SK-N-SH (cell line): Measurements from ENCODE around the gene TBX4. TPM values are rescaled to one million over a fixed set of nuclear protein-coding genes. Genes with fewer than 3 reads are reported as not detected.

Experiments
- CTCF ChIA-PET: fragments of 300-600, 350-600 bp; formaldehyde crosslinking; extraction: SDS; loops from one replicate; lab custom pipeline; 2021; lab: Yijun Ruan, JAX
- POLR2A ChIA-PET: fragments of 350-600 bp; sonication (Branson Sonifier 250); formaldehyde crosslinking; extraction: SDS; loops from one replicate; lab custom pipeline; 2020; ENCODE audit warnings: antibody characterized with exemption, inconsistent platforms; lab: Yijun Ruan, JAX
- DNase-seq: peaks from one replicate; pipeline ENCODE4 v3.0.0; 2012
- H2AFZ ChIP-seq: fragments of 200-600 bp; sonication (generic); 2 replicates; pipeline ENCODE4 v1.8.1; 2016; ENCODE audit warnings: antibody characterized with exemption, mild to moderate bottlenecking, low read depth
- H3F3A ChIP-seq: fragments of 200-600 bp; sonication (generic); replicated peaks from 2 replicates; pipeline ENCODE3; 2016; ENCODE audit warnings: antibody characterized with exemption, mild to moderate bottlenecking; ENCODE audit not compliant: insufficient read depth
- H3K27ac ChIP-seq, 2 experiments: fragments of 200-500 bp in 1 of 2; fragments of 200-600 bp in 1 of 2; sonication (Bioruptor generic) in 1 of 2; sonication (generic), shearing (Covaris generic) in 1 of 2; 2 replicates each; pipeline versions ENCODE4 v1.5.1 to v1.6.1; 2014 to 2016; ENCODE audit warnings: low read depth in 2 of 2, inconsistent platforms in 1 of 2, low read length in 1 of 2, mild to moderate bottlenecking in 1 of 2, mixed read lengths in 1 of 2
- H3K27me3 ChIP-seq: fragments of 200-600 bp; sonication (generic), shearing (Covaris generic); 2 replicates; pipeline ENCODE4 v1.6.1; 2016; ENCODE audit warnings: mixed run types; ENCODE audit not compliant: insufficient read depth
- H3K36me3 ChIP-seq, 2 experiments: fragments of 200-500 bp in 1 of 2; fragments of 200-600 bp in 1 of 2; sonication (Bioruptor generic) in 1 of 2; sonication (generic) in 1 of 2; replicated peaks in 1 of 2; 2 replicates each; pipeline versions ENCODE3 to v1.5.1; 2014 to 2016; ENCODE audit warnings: low read length in 1 of 2, mild to moderate bottlenecking in 1 of 2; ENCODE audit not compliant: insufficient read depth in 2 of 2, control insufficient read depth in 1 of 2
- H3K4me1 ChIP-seq, 2 experiments: fragments of 200-500 bp in 1 of 2; fragments of 200-600 bp in 1 of 2; sonication (Bioruptor generic) in 1 of 2; sonication (generic), shearing (Covaris generic) in 1 of 2; 2 replicates each; pipeline versions ENCODE4 v1.5.1 to v1.6.1; 2014 to 2016; ENCODE audit warnings: low read depth in 1 of 2, low read length in 1 of 2, mixed run types in 1 of 2; ENCODE audit not compliant: insufficient read depth in 2 of 2, control insufficient read depth in 1 of 2
- H3K4me2 ChIP-seq: fragments of 200-600 bp; sonication (generic), shearing (Covaris generic); 2 replicates; pipeline ENCODE4 v1.6.1; 2017; ENCODE audit warnings: mixed run types
- H3K4me3 ChIP-seq, 2 experiments: fragments of 200-500 bp in 1 of 2; fragments of 200-600 bp in 1 of 2; sonication (Bioruptor generic) in 1 of 2; sonication (generic), shearing (Covaris generic) in 1 of 2; 2 replicates each; pipeline versions ENCODE4 v1.5.1 to v1.8.1; 2014 to 2016; ENCODE audit warnings: low read depth in 2 of 2, inconsistent platforms in 1 of 2, low read length in 1 of 2, mild to moderate bottlenecking in 1 of 2, mixed read lengths in 1 of 2, moderate library complexity in 1 of 2
- H3K79me2 ChIP-seq: fragments of 200-600 bp; sonication (generic); 2 replicates; pipeline ENCODE4 v1.8.1; 2017; ENCODE audit warnings: mild to moderate bottlenecking; ENCODE audit not compliant: insufficient read depth
- H3K9ac ChIP-seq: fragments of 200-600 bp; sonication (generic); 2 replicates; pipeline ENCODE4 v1.6.1; 2017; ENCODE audit warnings: mixed run types
- H3K9me2 ChIP-seq: fragments of 200-600 bp; sonication (generic); 2 replicates; pipeline ENCODE4 v1.6.1; 2017; ENCODE audit warnings: mixed run types
- H3K9me3 ChIP-seq: fragments of 200-600 bp; sonication (generic); 2 replicates; pipeline ENCODE4 v1.6.1; 2017; ENCODE audit warnings: mixed run types, mild to moderate bottlenecking, moderate library complexity
- H4K20me1 ChIP-seq: fragments of 200-600 bp; sonication (generic); 2 replicates; pipeline ENCODE4 v1.6.1; 2017; ENCODE audit warnings: mild to moderate bottlenecking, mixed run types; ENCODE audit not compliant: insufficient read depth
- EP300 ChIP-seq, 2 experiments: IDR thresholded peaks; 2 replicates each; pipeline versions ENCODE4 v1.4.0 to v1.6.1; 2012; ENCODE audit warnings: borderline replicate concordance in 1 of 2, low read depth in 1 of 2, low read length in 1 of 2
- JUND ChIP-seq: IDR thresholded peaks from 2 replicates; pipeline ENCODE4 v1.4.0; 2012
- POLR2AphosphoS5 ChIP-seq: IDR thresholded peaks from 2 replicates; pipeline ENCODE4 v1.6.1; 2012; ENCODE audit warnings: low read depth, low read length
- RCOR1 ChIP-seq: fragments of 150-350 bp; IDR thresholded peaks from 2 replicates; pipeline ENCODE4 v1.6.1; 2017; ENCODE audit warnings: antibody characterized with exemption, low read length
- WGBS: methylation state at CpG from one replicate; pipeline ENCODE4 v1.1.6; 2017; ENCODE audit warnings: low lambda C conversion rate; 5-methylcytosine and 5-hydroxymethylcytosine counted together
- polyA plus RNA-seq, 3 experiments: library from polyadenylated mRNA; depleted of rRNA; stranded (reverse); fragments of >200 nt; gene quantifications; 2 replicates each; pipeline ENCODE4 v1.2.3, GENCODE V29; 2012
- TF ChIP-seq, protein P1 (sequence below): IDR thresholded peaks from 2 replicates; pipeline ENCODE4 v1.4.0; 2012; ENCODE audit warnings: low read depth, borderline replicate concordance
- TF ChIP-seq, protein P2 (sequence below): IDR thresholded peaks from 2 replicates; pipeline ENCODE4 v1.6.1; 2012; ENCODE audit warnings: mild to moderate bottlenecking, low read depth, low read length, moderate library complexity

TBX4 gene
- polyA plus RNA-seq, 1 of the 3 experiments (the other 2 are of a cell fraction): 0.02 TPM

DNA sequence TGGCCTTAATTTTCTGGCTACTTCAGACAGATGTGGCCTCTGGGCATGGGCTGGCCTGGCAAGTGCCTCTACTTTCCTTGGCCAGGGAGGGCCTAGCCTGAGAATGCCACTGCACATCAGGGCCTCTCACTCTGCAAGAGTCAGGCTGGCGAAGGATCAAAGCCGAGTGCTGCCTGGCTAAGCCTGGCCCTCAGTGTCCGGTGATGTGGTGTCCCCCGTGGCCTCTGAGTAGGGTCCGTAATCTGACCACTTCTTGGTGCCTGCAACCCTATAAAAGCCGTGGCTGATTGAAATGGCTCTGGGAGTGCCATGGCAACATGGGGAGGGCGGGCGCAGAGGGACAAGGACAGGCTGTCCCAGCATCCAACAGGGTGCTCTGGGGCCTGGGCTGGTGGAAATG, 30.2 kb downstream of the TBX4 start:
- Histone ChIP-seq H3K9ac (no peak overlapping the region), H3K4me1 (peaks cover 0 to 47% of the 10 kb centered on the region in 2 experiments; a peak in 2 of 4 replicates)
- 86% methylated on average over 8 of the region's 8 CpGs for WGBS
- TF ChIP-seq EP300 (IDR thresholded peaks at IDR 0.05; ENCODE audit: borderline replicate concordance in 1 of 2, low read depth in 1 of 2, low read length in 1 of 2): no peak
- TF ChIP-seq, protein P1, sequence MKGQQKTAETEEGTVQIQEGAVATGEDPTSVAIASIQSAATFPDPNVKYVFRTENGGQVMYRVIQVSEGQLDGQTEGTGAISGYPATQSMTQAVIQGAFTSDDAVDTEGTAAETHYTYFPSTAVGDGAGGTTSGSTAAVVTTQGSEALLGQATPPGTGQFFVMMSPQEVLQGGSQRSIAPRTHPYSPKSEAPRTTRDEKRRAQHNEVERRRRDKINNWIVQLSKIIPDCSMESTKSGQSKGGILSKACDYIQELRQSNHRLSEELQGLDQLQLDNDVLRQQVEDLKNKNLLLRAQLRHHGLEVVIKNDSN: no peak
- TF ChIP-seq, all 33 proteins: peak for 0
- Histone ChIP-seq H3K27ac (no peak overlapping the region), H3K9me2 (no peaks in the 10 kb centered on the region), H3K9me3 (no peaks in the 10 kb centered on the region), H3K79me2 (no peaks in the 10 kb centered on the region), H3K4me3 (no peak overlapping the region), H3F3A (no peaks in the 10 kb centered on the region), H4K20me1 (no peaks in the 10 kb centered on the region), H3K36me3 (no peaks in the 10 kb centered on the region), H3K27me3 (no peaks in the 10 kb centered on the region), H2AFZ (no peak overlapping the region), H3K4me2 (no peak overlapping the region)
- POLR2A ChIA-PET: no interaction called here
- no peak for DNase-seq
- CTCF ChIA-PET: interaction anchor here (3.0 kb wide), 1 partner anchor 11 kb away, joined by 12 read pairs; no protein-coding TSS in a partner anchor

DNA sequence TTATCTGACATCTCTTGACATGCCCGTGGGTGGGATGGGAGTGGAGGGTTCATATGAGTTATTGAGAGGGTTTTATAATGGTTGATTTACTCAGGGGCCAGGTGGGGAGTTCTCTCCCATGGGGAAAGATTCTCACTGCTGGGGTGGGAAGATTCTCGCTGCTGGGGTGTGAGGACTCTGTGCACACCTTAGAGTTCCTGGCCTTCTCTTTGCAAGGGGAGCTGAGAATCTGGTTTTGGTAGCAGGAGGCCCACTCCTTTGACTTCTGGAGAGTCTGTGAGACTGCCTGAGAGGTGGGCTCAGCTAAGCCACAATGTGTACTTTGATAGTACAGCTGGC, 31.5 kb downstream of the TBX4 start:
- H3K9me3 ChIP-seq: no peaks in the 10 kb centered on the region
- no peaks in the 10 kb centered on the region for H3K9me2 ChIP-seq
- peaks cover 0 to 54% of the 10 kb centered on the region in 2 experiments; a peak in 2 of 4 replicates for H3K4me1 ChIP-seq
- peak overlapping the region in 1 of 2 experiments; percentile 80; a peak in 2 of 4 replicates for H3K27ac ChIP-seq
- H3K79me2 ChIP-seq: no peaks in the 10 kb centered on the region
- H4K20me1 ChIP-seq: no peaks in the 10 kb centered on the region
- no peaks in the 10 kb centered on the region for H3F3A ChIP-seq
- no peak for TF ChIP-seq POLR2AphosphoS5
- TF ChIP-seq, protein P2, sequence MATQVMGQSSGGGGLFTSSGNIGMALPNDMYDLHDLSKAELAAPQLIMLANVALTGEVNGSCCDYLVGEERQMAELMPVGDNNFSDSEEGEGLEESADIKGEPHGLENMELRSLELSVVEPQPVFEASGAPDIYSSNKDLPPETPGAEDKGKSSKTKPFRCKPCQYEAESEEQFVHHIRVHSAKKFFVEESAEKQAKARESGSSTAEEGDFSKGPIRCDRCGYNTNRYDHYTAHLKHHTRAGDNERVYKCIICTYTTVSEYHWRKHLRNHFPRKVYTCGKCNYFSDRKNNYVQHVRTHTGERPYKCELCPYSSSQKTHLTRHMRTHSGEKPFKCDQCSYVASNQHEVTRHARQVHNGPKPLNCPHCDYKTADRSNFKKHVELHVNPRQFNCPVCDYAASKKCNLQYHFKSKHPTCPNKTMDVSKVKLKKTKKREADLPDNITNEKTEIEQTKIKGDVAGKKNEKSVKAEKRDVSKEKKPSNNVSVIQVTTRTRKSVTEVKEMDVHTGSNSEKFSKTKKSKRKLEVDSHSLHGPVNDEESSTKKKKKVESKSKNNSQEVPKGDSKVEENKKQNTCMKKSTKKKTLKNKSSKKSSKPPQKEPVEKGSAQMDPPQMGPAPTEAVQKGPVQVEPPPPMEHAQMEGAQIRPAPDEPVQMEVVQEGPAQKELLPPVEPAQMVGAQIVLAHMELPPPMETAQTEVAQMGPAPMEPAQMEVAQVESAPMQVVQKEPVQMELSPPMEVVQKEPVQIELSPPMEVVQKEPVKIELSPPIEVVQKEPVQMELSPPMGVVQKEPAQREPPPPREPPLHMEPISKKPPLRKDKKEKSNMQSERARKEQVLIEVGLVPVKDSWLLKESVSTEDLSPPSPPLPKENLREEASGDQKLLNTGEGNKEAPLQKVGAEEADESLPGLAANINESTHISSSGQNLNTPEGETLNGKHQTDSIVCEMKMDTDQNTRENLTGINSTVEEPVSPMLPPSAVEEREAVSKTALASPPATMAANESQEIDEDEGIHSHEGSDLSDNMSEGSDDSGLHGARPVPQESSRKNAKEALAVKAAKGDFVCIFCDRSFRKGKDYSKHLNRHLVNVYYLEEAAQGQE: no peak
- H3K4me2 ChIP-seq: no peak overlapping the region
- no peak for DNase-seq
- no peak overlapping the region for H2AFZ ChIP-seq
- 36% methylated on average over 2 of the region's 2 CpGs for WGBS
- ChIA-PET CTCF (interaction anchor here (0.6 to 3.6 kb wide), 7 partner anchors 9 to 678 kb away, joined by 3 to 11 read pairs (median 3); no protein-coding TSS in a partner anchor), POLR2A (no interaction called here)
- H3K9ac ChIP-seq: no peak overlapping the region
- no peak overlapping the region for H3K4me3 ChIP-seq
- no peaks in the 10 kb centered on the region for H3K36me3 ChIP-seq
- H3K27me3 ChIP-seq: no peaks in the 10 kb centered on the region

DNA sequence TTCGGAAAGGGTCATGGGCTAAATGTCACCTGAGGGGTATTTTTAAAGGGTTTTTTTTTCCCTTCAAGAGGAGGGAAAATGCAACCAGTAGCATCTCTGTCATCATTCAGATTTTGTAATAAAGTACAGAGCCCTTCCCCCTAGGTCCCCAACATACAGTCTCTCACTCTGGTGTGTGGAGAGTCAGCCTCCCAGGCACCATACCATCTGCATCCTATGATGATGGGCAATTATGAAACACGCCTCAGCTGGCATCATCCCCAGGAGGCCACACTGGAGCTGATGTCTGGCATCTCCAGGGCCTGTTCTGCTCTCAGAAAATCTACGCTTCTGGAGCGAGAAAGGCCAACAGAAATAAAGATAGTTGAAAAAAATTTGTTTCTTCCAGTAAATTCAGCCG, 32.0 kb downstream of the TBX4 start:
- no peaks in the 10 kb centered on the region for H3K9me3 ChIP-seq
- no peaks in the 10 kb centered on the region for H3F3A ChIP-seq
- no peaks in the 10 kb centered on the region for H3K79me2 ChIP-seq
- ChIA-PET POLR2A (interaction anchor here (1.0 kb wide), 1 partner anchor 17 kb away, joined by 3 read pairs; no protein-coding TSS in a partner anchor), CTCF (interaction anchor here (0.7 to 3.7 kb wide), 10 partner anchors 7 to 338 kb away, joined by 3 to 19 read pairs (median 4); no protein-coding TSS in a partner anchor)
- no peaks in the 10 kb centered on the region for H3K27me3 ChIP-seq
- TF ChIP-seq JUND (no peak), RCOR1 (0 out of 2 replicates have a peak, but pooled peaks have one; percentile 12), EP300 (IDR thresholded peaks at IDR 0.05; ENCODE audit: borderline replicate concordance in 1 of 2, low read depth in 1 of 2, low read length in 1 of 2) (peak in 1 of 2 experiments; percentile 54; a peak in 1 of 4 replicates)
- H3K9me2 ChIP-seq: no peaks in the 10 kb centered on the region
- H3K4me2 ChIP-seq: no peak overlapping the region
- 96% methylated on average over 5 of the region's 5 CpGs for WGBS
- H3K9ac ChIP-seq: no peak overlapping the region
- H3K4me1 ChIP-seq: peaks cover 0 to 54% of the 10 kb centered on the region in 2 experiments; a peak in 2 of 4 replicates
- H3K27ac ChIP-seq: peak overlapping the region in 1 of 2 experiments; percentile 80; a peak in 2 of 4 replicates
- no peaks in the 10 kb centered on the region for H4K20me1 ChIP-seq
- no peak overlapping the region for H2AFZ ChIP-seq
- peak; percentile 67 for DNase-seq
- H3K36me3 ChIP-seq: no peaks in the 10 kb centered on the region
- no peak overlapping the region for H3K4me3 ChIP-seq
